GM23338 (cell line): ENCODE measurements around the gene MGAT5. TPM values are rescaled to one million over a fixed set of nuclear protein-coding genes. Genes with fewer than 3 reads are reported as not detected.
A peak's percentile ranks its signal among the peaks of the same experiment; 100 is the strongest.

Source experiments
- ATAC-seq: fragments of 200-7000 bp; cut with Tn5 transposase; 3 replicates; pipeline ENCODE4 v1.9.1; 2020
- DNase-seq: peaks from one replicate; pipeline ENCODE4 v3.0.0-alpha.2; 2015; ENCODE audit warnings: low spot score
- H2AFZ ChIP-seq: fragments of 200-600 bp; sonication (generic); 2 replicates; pipeline ENCODE4 v1.8.0; 2016; ENCODE audit warnings: antibody characterized with exemption, mild to moderate bottlenecking, moderate library complexity
- H3F3A ChIP-seq: fragments of 200-600 bp; sonication (generic); replicated peaks from 2 replicates; pipeline ENCODE4 v1.8.0; 2017; ENCODE audit warnings: antibody characterized with exemption, mixed run types, low read depth
- H3K27ac ChIP-seq: fragments of 200-600 bp; sonication (generic); 2 replicates; pipeline ENCODE4 v1.6.1; 2016; ENCODE audit warnings: low read depth
- H3K27me3 ChIP-seq: fragments of 200-600 bp; sonication (generic); 2 replicates; pipeline ENCODE4 v1.8.0; 2016; ENCODE audit warnings: mild to moderate bottlenecking, mixed run types, moderate library complexity; ENCODE audit not compliant: insufficient read depth
- H3K36me3 ChIP-seq: fragments of 200-600 bp; sonication (generic); 2 replicates; pipeline ENCODE4 v1.8.0; 2016; ENCODE audit warnings: mild to moderate bottlenecking; ENCODE audit not compliant: insufficient read depth
- H3K4me1 ChIP-seq: fragments of 200-600 bp; sonication (generic); 2 replicates; pipeline ENCODE4 v1.8.0; 2016; ENCODE audit warnings: mild to moderate bottlenecking, moderate library complexity; ENCODE audit not compliant: insufficient read depth
- H3K4me2 ChIP-seq: fragments of 200-600 bp; sonication (generic); 2 replicates; pipeline ENCODE4 v1.7.1; 2017; ENCODE audit warnings: mixed run types
- H3K4me3 ChIP-seq: fragments of 200-600 bp; sonication (generic); 2 replicates; pipeline ENCODE4 v1.6.1; 2016; ENCODE audit warnings: mixed run types
- H3K79me2 ChIP-seq: fragments of 200-600 bp; sonication (generic); replicated peaks from 2 replicates; pipeline ENCODE4 v1.8.0; 2017; ENCODE audit warnings: mild to moderate bottlenecking; ENCODE audit not compliant: insufficient read depth
- H3K9me2 ChIP-seq: fragments of 200-600 bp; sonication (generic); 2 replicates; pipeline ENCODE4 v1.8.0; 2017; ENCODE audit not compliant: insufficient read depth
- H4K20me1 ChIP-seq: fragments of 200-600 bp; sonication (generic); replicated peaks from 2 replicates; pipeline ENCODE4 v1.8.0; 2017; ENCODE audit warnings: mild to moderate bottlenecking; ENCODE audit not compliant: insufficient read depth
- H3K27ac Mint-ChIP-seq: 2 replicates; pipeline ENCODE4 v1.8.0; 2020; ENCODE audit warnings: inconsistent platforms, mild to moderate bottlenecking, moderate library complexity, mixed read lengths
- H3K27me3 Mint-ChIP-seq: 3 replicates; pipeline ENCODE4 v1.8.0; 2022; ENCODE audit warnings: low read depth, mild to moderate bottlenecking, moderate library complexity, mixed read lengths, inconsistent platforms; ENCODE audit not compliant: insufficient read depth, poor library complexity
- H3K36me3 Mint-ChIP-seq: 3 replicates; pipeline ENCODE4 v1.8.0; 2021; ENCODE audit warnings: low read depth, mild to moderate bottlenecking, inconsistent platforms, moderate library complexity, mixed read lengths
- H3K4me1 Mint-ChIP-seq: 3 replicates; pipeline ENCODE4 v1.8.0; 2020; ENCODE audit warnings: mild to moderate bottlenecking, inconsistent platforms, mixed read lengths
- H3K4me3 Mint-ChIP-seq: 3 replicates; pipeline ENCODE4 v1.8.0; 2021; ENCODE audit warnings: moderate library complexity, mild to moderate bottlenecking, inconsistent platforms, mixed read lengths
- H3K9me3 Mint-ChIP-seq: 3 replicates; pipeline ENCODE4 v1.8.0; 2020; ENCODE audit warnings: moderate library complexity, mild to moderate bottlenecking, inconsistent platforms, mixed read lengths
- CREB1 ChIP-seq: fragments of 250-450 bp; sonication (Bioruptor Pico); IDR thresholded peaks from 2 replicates; pipeline ENCODE4 v1.5.0; 2020; ENCODE audit warnings: low read depth, mild to moderate bottlenecking, moderate library complexity
- CTCF ChIP-seq, 2 experiments: fragments of 200-600 bp in 1 of 2; sonication (generic) in 1 of 2; conservative IDR thresholded peaks; 2 replicates each; pipeline versions ENCODE4 v1.5.1 to v1.6.1; 2016 to 2017; ENCODE audit warnings: antibody characterized with exemption in 2 of 2, low read depth in 2 of 2, mild to moderate bottlenecking in 2 of 2, moderate library complexity in 1 of 2
- ETS1 ChIP-seq: IDR thresholded peaks from 2 replicates; pipeline ENCODE4 v1.6.1; 2016; ENCODE audit warnings: antibody characterized with exemption
- EZH2 ChIP-seq: fragments of 200-600 bp; sonication (generic); IDR thresholded peaks from one replicate; pipeline ENCODE4 v1.8.0; 2017; ENCODE audit warnings: antibody characterized with exemption, mild to moderate bottlenecking, low read depth; ENCODE audit not compliant: unreplicated experiment
- EZH2phosphoT487 ChIP-seq: fragments of 200-600 bp; sonication (generic); IDR thresholded peaks from one replicate; pipeline ENCODE4 v1.8.1; 2018; ENCODE audit warnings: antibody characterized with exemption; ENCODE audit not compliant: unreplicated experiment
- JUNB ChIP-seq: IDR thresholded peaks from one replicate; pipeline ENCODE4 v1.6.1; 2016; ENCODE audit warnings: antibody characterized with exemption; ENCODE audit not compliant: unreplicated experiment
- NANOG ChIP-seq: IDR thresholded peaks from 2 replicates; pipeline ENCODE4 v1.6.1; 2016; ENCODE audit warnings: antibody characterized with exemption, borderline replicate concordance
- POLR2AphosphoS5 ChIP-seq: IDR thresholded peaks from 2 replicates; pipeline ENCODE4 v1.6.1; 2016; ENCODE audit warnings: antibody characterized with exemption, low read depth
- STAT1 ChIP-seq: IDR thresholded peaks from one replicate; pipeline ENCODE4 v1.6.1; 2016; ENCODE audit warnings: antibody characterized with exemption; ENCODE audit not compliant: unreplicated experiment
- ZNF331 ChIP-seq: fragments of 250-450 bp; sonication (Bioruptor Pico); IDR thresholded peaks from 2 replicates; pipeline ENCODE4 v1.5.0; 2020; ENCODE audit warnings: low read depth, mild to moderate bottlenecking, moderate library complexity
- polyA plus RNA-seq: library from polyadenylated mRNA; unstranded; fragments of >200 nt; fragmentation: Nextera tagmentation; extraction: Ambion mirVana; gene quantifications from 2 replicates; pipeline ENCODE4 v1.2.1, GENCODE V29; 2016
- total RNA-seq: library from RNA; depleted of rRNA; stranded (reverse); fragments of >200 nt; shearing (Covaris generic); gene quantifications from 2 replicates; pipeline ENCODE4 v1.2.3, GENCODE V29; 2014
- TF ChIP-seq, protein P1 (sequence below): fragments of 250-450 bp; sonication (Bioruptor Pico); IDR thresholded peaks from 2 replicates; pipeline ENCODE4 v1.5.0; 2020; ENCODE audit warnings: mild to moderate bottlenecking, moderate library complexity

Gene MGAT5
- total and polyA plus RNA-seq, 2 experiments from 2014 or later, result 4.6 to 27.6 TPM

GRCh38 chr2:134402410-134402809 lies 148.5 kb downstream of the MGAT5 start:
- Histone ChIP-seq H4K20me1 (no peaks in the 10 kb centered on the region), H3K4me1 (no peaks in the 10 kb centered on the region), H3F3A (no peaks in the 10 kb centered on the region), H3K4me3 (no peak overlapping the region), H2AFZ (no peak overlapping the region), H3K36me3 (no peaks in the 10 kb centered on the region), H3K9me2 (no peaks in the 10 kb centered on the region), H3K27ac (no peak overlapping the region), H3K27me3 (no peaks in the 10 kb centered on the region), H3K79me2 (no peaks in the 10 kb centered on the region), H3K4me2 (no peak overlapping the region)
- no peak overlapping the region for H3K4me3 Mint-ChIP-seq
- H3K27ac Mint-ChIP-seq, result no peak overlapping the region
- ATAC-seq, result no peak
- no peak for TF ChIP-seq ETS1
- TF ChIP-seq ZNF331 (CRISPR knock-in tag), result no peak
- no peak for TF ChIP-seq EZH2
- no peak for TF ChIP-seq STAT1
- TF ChIP-seq POLR2AphosphoS5, result no peak
- no peak for TF ChIP-seq CREB1 (CRISPR knock-in tag)
- TF ChIP-seq CTCF (conservative IDR thresholded peaks at IDR 0.05; ENCODE audit: low read depth in 2 of 2), result no peak
- TF ChIP-seq NANOG, result no peak
- no peak for TF ChIP-seq EZH2phosphoT487
- no peak for TF ChIP-seq JUNB
- no peak for DNase-seq
- peaks cover 13% of the 10 kb centered on the region for H3K4me1 Mint-ChIP-seq
- H3K9me3 Mint-ChIP-seq, result no peaks in the 10 kb centered on the region
- H3K36me3 Mint-ChIP-seq, result no peaks in the 10 kb centered on the region
- H3K27me3 Mint-ChIP-seq, result peaks cover 3% of the 10 kb centered on the region

DNA sequence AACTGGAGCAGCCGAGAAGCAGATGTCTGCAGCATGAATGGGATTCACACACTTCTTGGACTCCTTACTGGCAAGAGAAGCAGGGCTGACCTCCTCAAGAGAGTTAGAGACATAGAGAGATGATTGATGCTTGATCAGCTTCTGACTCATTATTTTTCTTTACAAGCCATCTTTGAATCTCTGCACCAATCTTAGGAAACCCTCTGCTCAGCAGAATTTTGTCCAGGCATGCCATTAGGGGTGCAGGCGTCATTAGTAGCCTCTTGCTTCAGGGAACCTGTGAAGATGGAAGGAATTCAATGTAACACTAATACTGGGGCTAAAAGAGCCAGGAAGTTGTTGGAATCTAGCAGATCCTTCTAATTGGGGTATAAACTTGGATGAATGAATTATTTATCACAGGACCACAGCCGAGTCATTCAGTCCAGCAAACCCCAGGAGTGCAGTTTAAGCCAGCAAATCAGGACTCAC lies 151.8 kb downstream of the MGAT5 start:
- Histone ChIP-seq H2AFZ (no peak overlapping the region), H3K4me1 (no peaks in the 10 kb centered on the region), H3K9me2 (no peaks in the 10 kb centered on the region), H3K27ac (no peak overlapping the region), H3K79me2 (no peaks in the 10 kb centered on the region), H3K36me3 (no peaks in the 10 kb centered on the region), H4K20me1 (no peaks in the 10 kb centered on the region), H3K4me2 (no peak overlapping the region), H3F3A (no peaks in the 10 kb centered on the region), H3K27me3 (no peaks in the 10 kb centered on the region), H3K4me3 (no peak overlapping the region)
- no peak for TF ChIP-seq ZNF331 (CRISPR knock-in tag)
- no peak for TF ChIP-seq JUNB
- no peak for TF ChIP-seq EZH2phosphoT487
- TF ChIP-seq, protein P1, sequence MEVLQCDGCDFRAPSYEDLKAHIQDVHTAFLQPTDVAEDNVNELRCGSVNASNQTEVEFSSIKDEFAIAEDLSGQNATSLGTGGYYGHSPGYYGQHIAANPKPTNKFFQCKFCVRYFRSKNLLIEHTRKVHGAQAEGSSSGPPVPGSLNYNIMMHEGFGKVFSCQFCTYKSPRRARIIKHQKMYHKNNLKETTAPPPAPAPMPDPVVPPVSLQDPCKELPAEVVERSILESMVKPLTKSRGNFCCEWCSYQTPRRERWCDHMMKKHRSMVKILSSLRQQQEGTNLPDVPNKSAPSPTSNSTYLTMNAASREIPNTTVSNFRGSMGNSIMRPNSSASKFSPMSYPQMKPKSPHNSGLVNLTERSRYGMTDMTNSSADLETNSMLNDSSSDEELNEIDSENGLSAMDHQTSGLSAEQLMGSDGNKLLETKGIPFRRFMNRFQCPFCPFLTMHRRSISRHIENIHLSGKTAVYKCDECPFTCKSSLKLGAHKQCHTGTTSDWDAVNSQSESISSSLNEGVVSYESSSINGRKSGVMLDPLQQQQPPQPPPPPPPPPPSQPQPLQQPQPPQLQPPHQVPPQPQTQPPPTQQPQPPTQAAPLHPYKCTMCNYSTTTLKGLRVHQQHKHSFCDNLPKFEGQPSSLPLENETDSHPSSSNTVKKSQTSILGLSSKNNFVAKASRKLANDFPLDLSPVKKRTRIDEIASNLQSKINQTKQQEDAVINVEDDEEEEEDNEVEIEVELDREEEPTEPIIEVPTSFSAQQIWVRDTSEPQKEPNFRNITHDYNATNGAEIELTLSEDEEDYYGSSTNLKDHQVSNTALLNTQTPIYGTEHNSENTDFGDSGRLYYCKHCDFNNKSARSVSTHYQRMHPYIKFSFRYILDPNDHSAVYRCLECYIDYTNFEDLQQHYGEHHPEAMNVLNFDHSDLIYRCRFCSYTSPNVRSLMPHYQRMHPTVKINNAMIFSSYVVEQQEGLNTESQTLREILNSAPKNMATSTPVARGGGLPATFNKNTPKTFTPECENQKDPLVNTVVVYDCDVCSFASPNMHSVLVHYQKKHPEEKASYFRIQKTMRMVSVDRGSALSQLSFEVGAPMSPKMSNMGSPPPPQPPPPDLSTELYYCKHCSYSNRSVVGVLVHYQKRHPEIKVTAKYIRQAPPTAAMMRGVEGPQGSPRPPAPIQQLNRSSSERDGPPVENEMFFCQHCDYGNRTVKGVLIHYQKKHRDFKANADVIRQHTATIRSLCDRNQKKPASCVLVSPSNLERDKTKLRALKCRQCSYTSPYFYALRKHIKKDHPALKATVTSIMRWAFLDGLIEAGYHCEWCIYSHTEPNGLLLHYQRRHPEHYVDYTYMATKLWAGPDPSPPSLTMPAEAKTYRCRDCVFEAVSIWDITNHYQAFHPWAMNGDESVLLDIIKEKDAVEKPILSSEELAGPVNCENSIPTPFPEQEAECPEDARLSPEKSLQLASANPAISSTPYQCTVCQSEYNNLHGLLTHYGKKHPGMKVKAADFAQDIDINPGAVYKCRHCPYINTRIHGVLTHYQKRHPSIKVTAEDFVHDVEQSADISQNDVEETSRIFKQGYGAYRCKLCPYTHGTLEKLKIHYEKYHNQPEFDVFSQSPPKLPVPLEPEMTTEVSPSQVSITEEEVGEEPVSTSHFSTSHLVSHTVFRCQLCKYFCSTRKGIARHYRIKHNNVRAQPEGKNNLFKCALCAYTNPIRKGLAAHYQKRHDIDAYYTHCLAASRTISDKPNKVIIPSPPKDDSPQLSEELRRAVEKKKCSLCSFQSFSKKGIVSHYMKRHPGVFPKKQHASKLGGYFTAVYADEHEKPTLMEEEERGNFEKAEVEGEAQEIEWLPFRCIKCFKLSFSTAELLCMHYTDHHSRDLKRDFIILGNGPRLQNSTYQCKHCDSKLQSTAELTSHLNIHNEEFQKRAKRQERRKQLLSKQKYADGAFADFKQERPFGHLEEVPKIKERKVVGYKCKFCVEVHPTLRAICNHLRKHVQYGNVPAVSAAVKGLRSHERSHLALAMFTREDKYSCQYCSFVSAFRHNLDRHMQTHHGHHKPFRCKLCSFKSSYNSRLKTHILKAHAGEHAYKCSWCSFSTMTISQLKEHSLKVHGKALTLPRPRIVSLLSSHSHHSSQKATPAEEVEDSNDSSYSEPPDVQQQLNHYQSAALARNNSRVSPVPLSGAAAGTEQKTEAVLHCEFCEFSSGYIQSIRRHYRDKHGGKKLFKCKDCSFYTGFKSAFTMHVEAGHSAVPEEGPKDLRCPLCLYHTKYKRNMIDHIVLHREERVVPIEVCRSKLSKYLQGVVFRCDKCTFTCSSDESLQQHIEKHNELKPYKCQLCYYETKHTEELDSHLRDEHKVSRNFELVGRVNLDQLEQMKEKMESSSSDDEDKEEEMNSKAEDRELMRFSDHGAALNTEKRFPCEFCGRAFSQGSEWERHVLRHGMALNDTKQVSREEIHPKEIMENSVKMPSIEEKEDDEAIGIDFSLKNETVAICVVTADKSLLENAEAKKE (CRISPR knock-in tag), result no peak
- no peak for TF ChIP-seq EZH2
- Mint-ChIP-seq H3K4me1 (no peaks in the 10 kb centered on the region; the same call in 2 of the 3 replicates), H3K4me3 (no peak overlapping the region), H3K27ac (peak overlapping the region; percentile 9; the same call in 1 of the 2 replicates), H3K9me3 (no peaks in the 10 kb centered on the region), H3K36me3 (no peaks in the 10 kb centered on the region), H3K27me3 (peaks cover 1% of the 10 kb centered on the region)
- ATAC-seq (no peak), DNase-seq (no peak)
